Body of pancreas (tissue), 4 donors: Measurements from ENCODE around the gene LMX1B.

Source experiments
- POLR2A ChIP-seq, 3 donors: fragments of 450-650 bp; IDR thresholded peaks; one replicate each; pipeline ENCODE4 v1.6.1; 2016; ENCODE audit warnings: antibody characterized with exemption in 3 of 3, mild to moderate bottlenecking in 2 of 3
- TF ChIP-seq, protein P1 (sequence below), 7 experiments: fragments of 450-650 bp in 4 of 7; fragments of 200-600 bp in 3 of 7; sonication (generic) in 3 of 7; IDR thresholded peaks; one replicate each; pipeline ENCODE4 v1.5.1; 2016 to 2019; ENCODE audit warnings: antibody characterized with exemption in 7 of 7

- TF ChIP-seq, protein P1, sequence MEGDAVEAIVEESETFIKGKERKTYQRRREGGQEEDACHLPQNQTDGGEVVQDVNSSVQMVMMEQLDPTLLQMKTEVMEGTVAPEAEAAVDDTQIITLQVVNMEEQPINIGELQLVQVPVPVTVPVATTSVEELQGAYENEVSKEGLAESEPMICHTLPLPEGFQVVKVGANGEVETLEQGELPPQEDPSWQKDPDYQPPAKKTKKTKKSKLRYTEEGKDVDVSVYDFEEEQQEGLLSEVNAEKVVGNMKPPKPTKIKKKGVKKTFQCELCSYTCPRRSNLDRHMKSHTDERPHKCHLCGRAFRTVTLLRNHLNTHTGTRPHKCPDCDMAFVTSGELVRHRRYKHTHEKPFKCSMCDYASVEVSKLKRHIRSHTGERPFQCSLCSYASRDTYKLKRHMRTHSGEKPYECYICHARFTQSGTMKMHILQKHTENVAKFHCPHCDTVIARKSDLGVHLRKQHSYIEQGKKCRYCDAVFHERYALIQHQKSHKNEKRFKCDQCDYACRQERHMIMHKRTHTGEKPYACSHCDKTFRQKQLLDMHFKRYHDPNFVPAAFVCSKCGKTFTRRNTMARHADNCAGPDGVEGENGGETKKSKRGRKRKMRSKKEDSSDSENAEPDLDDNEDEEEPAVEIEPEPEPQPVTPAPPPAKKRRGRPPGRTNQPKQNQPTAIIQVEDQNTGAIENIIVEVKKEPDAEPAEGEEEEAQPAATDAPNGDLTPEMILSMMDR (IDR thresholded peaks at IDR 0.05) = no peak
- no peak for TF ChIP-seq POLR2A (IDR thresholded peaks at IDR 0.05)
Measured at GRCh38 chr9:126621061-126621918, 7.6 kb downstream of the LMX1B start.
